ENCODE results near the gene CD96. TPM values are rescaled to one million over a fixed set of nuclear protein-coding genes. Genes with fewer than 3 reads are reported as not detected.

CD96 gene
- total RNA-seq, 1 experiment from 2014 or later = not detected

GRCh38 chr3:111577798-111578685 is 36.0 kb downstream of the CD96 start:
- H4K91ac ChIP-seq (ENCODE audit: insufficient read length, low read depth, low read length) = no peak overlapping the region
- no peak overlapping the region for H3K27ac ChIP-seq (ENCODE audit: insufficient read length, low read depth, low read length)
- H2BK20ac ChIP-seq (ENCODE audit: low read depth, low read length, poor library complexity, severe bottlenecking) = no peak overlapping the region
- no peaks in the 10 kb centered on the region for H3K23me2 ChIP-seq (ENCODE audit: insufficient read length, low read depth, low read length, poor library complexity, severe bottlenecking)
- H3K9me3 ChIP-seq (ENCODE audit: control insufficient read depth, low read depth, low read length) = no peaks in the 10 kb centered on the region
- H3K79me1 ChIP-seq (ENCODE audit: insufficient read depth, low read depth, low read length, poor library complexity, severe bottlenecking) = no peaks in the 10 kb centered on the region
- no peaks in the 10 kb centered on the region for H3K27me3 ChIP-seq (ENCODE audit: insufficient read depth, low read length)
- no peak overlapping the region for H3T11ph ChIP-seq (ENCODE audit: low read length)
- no peak overlapping the region for H3K23ac ChIP-seq (ENCODE audit: insufficient read length, low read depth, low read length)
- H2AFZ ChIP-seq (ENCODE audit: low read length) = peak overlapping the region; percentile 56
- Mint-ChIP-seq H3K27ac (no peak overlapping the region), H3K36me3 (ENCODE audit: insufficient read depth in 1 of 3, low read depth in 3 of 3) (peaks cover 0 to 3% (median 1%) of the 10 kb centered on the region in 3 experiments; a peak in 2 of 7 replicates), H3K4me3 (no peak overlapping the region), H3K9me3 (peaks cover 0 to 3% of the 10 kb centered on the region in 2 experiments; a peak in 2 of 5 replicates), H3K4me1 (0 out of 4 replicates have a peak, but pooled peaks cover 0 to 3% of the 10 kb centered on the region in 2 experiments), H3K27me3 (ENCODE audit: low read depth) (no peaks in the 10 kb centered on the region)
- WGBS (ENCODE audit: extremely low coverage, insufficient read length, low lambda C conversion rate) = no CpG with 5 or more reads among the region's 4 CpGs
- H4K8ac ChIP-seq (replicated peaks; ENCODE audit: insufficient read length, low read depth, low read length) = no peak overlapping the region
- H3K79me2 ChIP-seq (ENCODE audit: insufficient read depth, low read length) = no peaks in the 10 kb centered on the region
- no peaks in the 10 kb centered on the region for H4K20me1 ChIP-seq (ENCODE audit: control insufficient read depth, insufficient read depth, insufficient read length)
- H2BK120ac ChIP-seq (ENCODE audit: low read depth, low read length, poor library complexity, severe bottlenecking) = no peak overlapping the region
- H2BK12ac ChIP-seq (ENCODE audit: insufficient read length, low read depth, low read length) = no peak overlapping the region
- H2AK5ac ChIP-seq (ENCODE audit: insufficient read length, low read length) = no peak overlapping the region
- DNase-seq = no peak
- H4K5ac ChIP-seq (ENCODE audit: insufficient read length, low read depth, low read length) = no peak overlapping the region
- H2BK5ac ChIP-seq (ENCODE audit: insufficient read length, low read length) = no peak overlapping the region
- H3K4me2 ChIP-seq (ENCODE audit: insufficient read depth, insufficient read length, low read length) = no peak overlapping the region
- no peak overlapping the region for H3K4ac ChIP-seq (ENCODE audit: low read depth, low read length)
- H3K56ac ChIP-seq (ENCODE audit: insufficient read length, low read depth, low read length) = no peak overlapping the region
- H2BK15ac ChIP-seq (ENCODE audit: low read depth, low read length) = no peak overlapping the region
- H3K18ac ChIP-seq (ENCODE audit: insufficient read length, low read depth, low read length) = no peak overlapping the region
- peak; percentile 56; the same call in 2 of the 3 replicates for TF ChIP-seq CTCF (conservative IDR thresholded peaks at IDR 0.05)
- no peak overlapping the region for H3K9ac ChIP-seq (ENCODE audit: extremely low read depth, insufficient read length, low read length)
- no peak overlapping the region for H3K14ac ChIP-seq (ENCODE audit: insufficient read depth, low read length)
- no peaks in the 10 kb centered on the region for H3K4me1 ChIP-seq (ENCODE audit: insufficient read depth, low read length)
